GM12878 (cell line): ENCODE data around the gene DDX19B. TPM values are rescaled to one million over a fixed set of nuclear protein-coding genes. Genes with fewer than 3 reads are reported as not detected.

Source experiments
- ATAC-seq: fragments of 200-7000 bp; cut with Tn5 transposase; 3 replicates; pipeline ENCODE4 v1.9.1; 2020; ENCODE audit warnings: mild to moderate bottlenecking, moderate library complexity
- BruUV-seq: library from RNA; stranded (reverse); fragments of 400-500 nt; replicated peaks from 2 replicates; lab custom pipeline; 2021; lab: Mats Ljungman, UMichigan
- CTCF ChIA-PET: fragments of 300-600 bp; sonication (Branson Sonifier 250); formaldehyde crosslinking; extraction: SDS; loops from one replicate; lab custom pipeline; 2021; ENCODE audit warnings: inconsistent platforms; lab: Yijun Ruan, JAX
- POLR2A ChIA-PET: fragments of 350-600 bp; formaldehyde crosslinking; extraction: SDS; loops from one replicate; lab custom pipeline; 2021; ENCODE audit warnings: inconsistent platforms; lab: Charles Lee
- RAD21 ChIA-PET: fragments of 300-600 bp; sonication (Branson Sonifier 250); formaldehyde crosslinking; loops from one replicate; lab custom pipeline; 2023; ENCODE audit warnings: antibody characterized with exemption; ENCODE audit not compliant: unreplicated experiment; lab: Charles Lee
- SMC1A ChIA-PET: fragments of 300-600 bp; sonication (Branson Sonifier 250); formaldehyde crosslinking; loops from one replicate; lab custom pipeline; 2023; ENCODE audit not compliant: unreplicated experiment, uncharacterized antibody; lab: Charles Lee
- DNase-seq: peaks from one replicate; pipeline ENCODE4 v3.0.0-alpha.2; 2011; ENCODE audit warnings: low read depth, low spot score
- FAIRE-seq: peaks from 3 replicates; lab custom pipeline; 2011; peaks lifted over from hg19 to GRCh38; lab: Jason Lieb, UNC
- H2AFZ ChIP-seq: 2 replicates; pipeline ENCODE4 v1.6.0; 2011; ENCODE audit warnings: low read depth, low read length, control low read depth; ENCODE audit not compliant: control insufficient read depth
- H3K27ac ChIP-seq: 2 replicates; pipeline ENCODE4 v1.5.1; 2011; ENCODE audit warnings: control low read depth; ENCODE audit not compliant: control insufficient read depth, insufficient read depth
- H3K27me3 ChIP-seq, 2 experiments: replicated peaks in 1 of 2; 2 replicates each; pipeline versions ENCODE4 v1.6.0 to v1.6.1; 2011; ENCODE audit warnings: low read length in 1 of 2; ENCODE audit not compliant: control insufficient read depth in 2 of 2, insufficient read depth in 2 of 2
- H3K36me3 ChIP-seq, 2 experiments: 2 replicates each; pipeline ENCODE4 v1.5.1; 2011; ENCODE audit warnings: low read length in 1 of 2; ENCODE audit not compliant: control insufficient read depth in 2 of 2, insufficient read depth in 2 of 2
- H3K4me1 ChIP-seq: 2 replicates; pipeline ENCODE4 v1.6.1; 2011; ENCODE audit warnings: mild to moderate bottlenecking, low read length, moderate library complexity, mixed read lengths; ENCODE audit not compliant: control insufficient read depth, insufficient read depth
- H3K4me2 ChIP-seq: 2 replicates; pipeline ENCODE4 v1.6.0; 2011; ENCODE audit warnings: control low read depth; ENCODE audit not compliant: control insufficient read depth, insufficient read depth
- H3K4me3 ChIP-seq: fragments of 200-600 bp; sonication (generic); 2 replicates; pipeline ENCODE4 v1.5.1; 2016
- H3K79me2 ChIP-seq: 2 replicates; pipeline ENCODE4 v1.6.0; 2011; ENCODE audit warnings: low read length; ENCODE audit not compliant: control insufficient read depth, insufficient read depth
- H3K9ac ChIP-seq: 2 replicates; pipeline ENCODE4 v1.8.0; 2011; ENCODE audit warnings: low read length, control low read depth, mixed read lengths; ENCODE audit not compliant: control insufficient read depth, insufficient read depth
- H3K9me3 ChIP-seq: replicated peaks from 3 replicates; pipeline ENCODE4 v1.5.1; 2011; ENCODE audit warnings: mild to moderate bottlenecking, low read length; ENCODE audit not compliant: control insufficient read depth, insufficient read depth
- H4K20me1 ChIP-seq: 2 replicates; pipeline ENCODE4 v1.6.0; 2011; ENCODE audit not compliant: control insufficient read depth, insufficient read depth
- BCL11A ChIP-seq: IDR thresholded peaks from 2 replicates; pipeline ENCODE4 v1.6.1; 2011; ENCODE audit warnings: low read depth, low read length
- BMI1 ChIP-seq: fragments of 450-650 bp; IDR thresholded peaks from 2 replicates; pipeline ENCODE4 v1.6.1; 2016; ENCODE audit warnings: mild to moderate bottlenecking, moderate library complexity, borderline replicate concordance
- CEBPB ChIP-seq, 2 experiments: fragments of 150-350 bp in 1 of 2; IDR thresholded peaks; 2 replicates each; pipeline ENCODE4 v1.6.1; 2012 to 2014; ENCODE audit warnings: low read depth in 2 of 2, low read length in 2 of 2, borderline replicate concordance in 1 of 2, inconsistent platforms in 1 of 2
- CHD2 ChIP-seq: IDR thresholded peaks from 2 replicates; pipeline ENCODE4 v1.6.1; 2011; ENCODE audit warnings: low read depth, low read length, improper control_type of control experiment, borderline replicate concordance
- HCFC1 ChIP-seq: fragments of 150-350 bp; IDR thresholded peaks from 2 replicates; pipeline ENCODE4 v1.6.1; 2014; ENCODE audit warnings: low read length
- IKZF2 ChIP-seq, 2 experiments: fragments of 450-650 bp; IDR thresholded peaks; 2 replicates each; pipeline ENCODE4 v1.6.1; 2017; ENCODE audit warnings: mild to moderate bottlenecking in 2 of 2, moderate library complexity in 2 of 2
- PML ChIP-seq: IDR thresholded peaks from 2 replicates; pipeline ENCODE4 v1.6.1; 2012; ENCODE audit warnings: low read length, inconsistent platforms
- POLR2AphosphoS5 ChIP-seq: IDR thresholded peaks from 2 replicates; pipeline ENCODE4 v1.6.1; 2011; ENCODE audit warnings: mild to moderate bottlenecking, low read length, inconsistent platforms
- SMARCA5 ChIP-seq: fragments of 450-650 bp; IDR thresholded peaks from 2 replicates; pipeline ENCODE4 v1.6.1; 2017; ENCODE audit warnings: mild to moderate bottlenecking
- SMC3 ChIP-seq: IDR thresholded peaks from 2 replicates; pipeline ENCODE4 v1.6.1; 2011; ENCODE audit warnings: low read length, improper control_type of control experiment, borderline replicate concordance
- WGBS: methylation state at CpG from one replicate; pipeline ENCODE4 v1.1.6; 2016; ENCODE audit warnings: low lambda C conversion rate; ENCODE audit not compliant: insufficient replicate concordance, insufficient coverage; ENCODE audit errors: missing lambda C conversion rate; 5-methylcytosine and 5-hydroxymethylcytosine counted together
- in situ Hi-C: fragments of 300-500 bp; cut with MboI; formaldehyde crosslinking; loops from 9 replicates; pipeline ENCODE4 v1.14.3; 2018; ENCODE audit warnings: mixed read lengths
- intact Hi-C: fragments of 100-400 bp; cut with micrococcal nuclease; formaldehyde crosslinking; loops from one replicate; pipeline ENCODE4 v1.14.2; 2022; ENCODE audit not compliant: unreplicated experiment
- polyA plus RNA-seq, 11 experiments: library from polyadenylated mRNA; depleted of rRNA in 4 of 11; unstranded in 6 of 11; stranded (reverse) in 5 of 11; fragments of >200 nt; fragmentation: Nextera tagmentation in 4 of 11; fragmentation: Illumina TruSeq in 1 of 11; extraction: Ambion mirVana in 4 of 11; extraction: Trizol in 1 of 11; gene quantifications; 1 replicate in 1 of 11; 2 replicates in 10 of 11; pipeline versions ENCODE4 v1.2.1 to v1.2.3, GENCODE V29; 2011 to 2016; ENCODE audit warnings: inconsistent platforms in 2 of 11, missing spikeins in 2 of 11, low read depth in 1 of 11
- total RNA-seq, 4 experiments: library from RNA; depleted of rRNA in 3 of 4; stranded (reverse); fragments of >200 nt in 3 of 4; fragmentation: Illumina TruSeq in 1 of 4; extraction: Trizol in 1 of 4; gene quantifications; 2 replicates each; pipeline versions ENCODE4 v1.2.1 to v1.2.3, GENCODE V29; 2013 to 2021
- TF ChIP-seq, protein P1 (sequence below): fragments of 150-350 bp; IDR thresholded peaks from 2 replicates; pipeline ENCODE4 v1.6.1; 2016; ENCODE audit warnings: low read depth, low read length
- TF ChIP-seq, protein P2 (sequence below): IDR thresholded peaks from 2 replicates; pipeline ENCODE4 v1.6.1; 2011; ENCODE audit warnings: borderline replicate concordance, low read depth, mild to moderate bottlenecking, moderate library complexity, mixed read lengths, low read length; ENCODE audit not compliant: insufficient read depth; ENCODE audit errors: extremely low read length
- TF ChIP-seq, protein P3 (sequence below): fragments of 450-650 bp; IDR thresholded peaks from 2 replicates; pipeline ENCODE4 v1.6.1; 2016; ENCODE audit warnings: mild to moderate bottlenecking
- TF ChIP-seq, protein P4 (sequence below): IDR thresholded peaks from 2 replicates; pipeline ENCODE4 v1.6.1; 2012; ENCODE audit warnings: low read length, inconsistent platforms

DDX19B gene
- total and polyA plus RNA-seq, 10 of the 15 experiments (the other 5 are each of a cell fraction or from before 2014, with no cell fraction given): 14.1 to 69.1 (median 42.5) TPM

DNA sequence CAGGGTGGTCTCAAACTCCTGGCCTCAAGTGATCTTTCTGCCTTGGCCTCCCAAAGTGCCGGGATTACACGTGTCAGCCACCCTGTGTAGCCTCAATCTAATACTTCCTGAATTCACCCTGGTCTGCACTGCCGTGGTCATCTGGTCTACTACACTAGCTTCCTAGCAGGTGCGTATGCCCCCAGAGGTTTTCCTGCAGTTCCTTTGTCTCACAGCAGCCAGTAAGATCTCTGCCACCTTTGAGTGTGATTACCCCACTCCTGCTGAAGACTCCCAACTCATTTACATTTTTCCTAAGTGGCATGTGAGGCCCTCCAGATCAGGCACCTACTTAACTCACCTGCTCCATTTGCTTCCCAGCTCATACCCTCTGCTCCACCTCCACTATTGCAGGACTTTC lies 42.6 kb downstream of the DDX19B start:
- BruUV-seq: no TSS peak
- intact Hi-C loops (no loop called here), in situ Hi-C loops (no loop called here)
- POLR2A ChIA-PET: no interaction called here
- no peak overlapping the region for H3K27ac ChIP-seq
- TF ChIP-seq, protein P1, sequence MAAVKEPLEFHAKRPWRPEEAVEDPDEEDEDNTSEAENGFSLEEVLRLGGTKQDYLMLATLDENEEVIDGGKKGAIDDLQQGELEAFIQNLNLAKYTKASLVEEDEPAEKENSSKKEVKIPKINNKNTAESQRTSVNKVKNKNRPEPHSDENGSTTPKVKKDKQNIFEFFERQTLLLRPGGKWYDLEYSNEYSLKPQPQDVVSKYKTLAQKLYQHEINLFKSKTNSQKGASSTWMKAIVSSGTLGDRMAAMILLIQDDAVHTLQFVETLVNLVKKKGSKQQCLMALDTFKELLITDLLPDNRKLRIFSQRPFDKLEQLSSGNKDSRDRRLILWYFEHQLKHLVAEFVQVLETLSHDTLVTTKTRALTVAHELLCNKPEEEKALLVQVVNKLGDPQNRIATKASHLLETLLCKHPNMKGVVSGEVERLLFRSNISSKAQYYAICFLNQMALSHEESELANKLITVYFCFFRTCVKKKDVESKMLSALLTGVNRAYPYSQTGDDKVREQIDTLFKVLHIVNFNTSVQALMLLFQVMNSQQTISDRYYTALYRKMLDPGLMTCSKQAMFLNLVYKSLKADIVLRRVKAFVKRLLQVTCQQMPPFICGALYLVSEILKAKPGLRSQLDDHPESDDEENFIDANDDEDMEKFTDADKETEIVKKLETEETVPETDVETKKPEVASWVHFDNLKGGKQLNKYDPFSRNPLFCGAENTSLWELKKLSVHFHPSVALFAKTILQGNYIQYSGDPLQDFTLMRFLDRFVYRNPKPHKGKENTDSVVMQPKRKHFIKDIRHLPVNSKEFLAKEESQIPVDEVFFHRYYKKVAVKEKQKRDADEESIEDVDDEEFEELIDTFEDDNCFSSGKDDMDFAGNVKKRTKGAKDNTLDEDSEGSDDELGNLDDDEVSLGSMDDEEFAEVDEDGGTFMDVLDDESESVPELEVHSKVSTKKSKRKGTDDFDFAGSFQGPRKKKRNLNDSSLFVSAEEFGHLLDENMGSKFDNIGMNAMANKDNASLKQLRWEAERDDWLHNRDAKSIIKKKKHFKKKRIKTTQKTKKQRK: no peak
- TF ChIP-seq CHD2 (no peak), CEBPB (IDR thresholded peaks at IDR 0.05; ENCODE audit: borderline replicate concordance in 1 of 2, low read depth in 2 of 2, low read length in 2 of 2) (no peak), HCFC1 (no peak), IKZF2 (IDR thresholded peaks at IDR 0.05) (no peak), BCL11A (no peak), SMC3 (no peak), PML (no peak), SMARCA5 (no peak), BMI1 (no peak), POLR2AphosphoS5 (no peak)
- TF ChIP-seq, protein P2, sequence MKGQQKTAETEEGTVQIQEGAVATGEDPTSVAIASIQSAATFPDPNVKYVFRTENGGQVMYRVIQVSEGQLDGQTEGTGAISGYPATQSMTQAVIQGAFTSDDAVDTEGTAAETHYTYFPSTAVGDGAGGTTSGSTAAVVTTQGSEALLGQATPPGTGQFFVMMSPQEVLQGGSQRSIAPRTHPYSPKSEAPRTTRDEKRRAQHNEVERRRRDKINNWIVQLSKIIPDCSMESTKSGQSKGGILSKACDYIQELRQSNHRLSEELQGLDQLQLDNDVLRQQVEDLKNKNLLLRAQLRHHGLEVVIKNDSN: no peak
- TF ChIP-seq, protein P3, sequence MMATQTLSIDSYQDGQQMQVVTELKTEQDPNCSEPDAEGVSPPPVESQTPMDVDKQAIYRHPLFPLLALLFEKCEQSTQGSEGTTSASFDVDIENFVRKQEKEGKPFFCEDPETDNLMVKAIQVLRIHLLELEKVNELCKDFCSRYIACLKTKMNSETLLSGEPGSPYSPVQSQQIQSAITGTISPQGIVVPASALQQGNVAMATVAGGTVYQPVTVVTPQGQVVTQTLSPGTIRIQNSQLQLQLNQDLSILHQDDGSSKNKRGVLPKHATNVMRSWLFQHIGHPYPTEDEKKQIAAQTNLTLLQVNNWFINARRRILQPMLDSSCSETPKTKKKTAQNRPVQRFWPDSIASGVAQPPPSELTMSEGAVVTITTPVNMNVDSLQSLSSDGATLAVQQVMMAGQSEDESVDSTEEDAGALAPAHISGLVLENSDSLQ: no peak
- TF ChIP-seq, protein P4, sequence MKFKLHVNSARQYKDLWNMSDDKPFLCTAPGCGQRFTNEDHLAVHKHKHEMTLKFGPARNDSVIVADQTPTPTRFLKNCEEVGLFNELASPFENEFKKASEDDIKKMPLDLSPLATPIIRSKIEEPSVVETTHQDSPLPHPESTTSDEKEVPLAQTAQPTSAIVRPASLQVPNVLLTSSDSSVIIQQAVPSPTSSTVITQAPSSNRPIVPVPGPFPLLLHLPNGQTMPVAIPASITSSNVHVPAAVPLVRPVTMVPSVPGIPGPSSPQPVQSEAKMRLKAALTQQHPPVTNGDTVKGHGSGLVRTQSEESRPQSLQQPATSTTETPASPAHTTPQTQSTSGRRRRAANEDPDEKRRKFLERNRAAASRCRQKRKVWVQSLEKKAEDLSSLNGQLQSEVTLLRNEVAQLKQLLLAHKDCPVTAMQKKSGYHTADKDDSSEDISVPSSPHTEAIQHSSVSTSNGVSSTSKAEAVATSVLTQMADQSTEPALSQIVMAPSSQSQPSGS: no peak
- no peaks in the 10 kb centered on the region for H3K9me3 ChIP-seq
- WGBS: 69% methylated on average over 4 of the region's 4 CpGs
- SMC1A ChIA-PET: no interaction called here
- no peak overlapping the region for H2AFZ ChIP-seq
- peaks cover 9% of the 10 kb centered on the region for H3K79me2 ChIP-seq
- DNase-seq (no peak), FAIRE-seq (no peak), ATAC-seq (no peak)
- no peak overlapping the region for H3K4me3 ChIP-seq
- H3K36me3 ChIP-seq: no peaks in the 10 kb centered on the region; a peak in 1 of 4 replicates
- H4K20me1 ChIP-seq: no peaks in the 10 kb centered on the region
- CTCF ChIA-PET: no interaction called here
- peaks cover 4% of the 10 kb centered on the region; the same call in 1 of the 2 replicates for H3K4me1 ChIP-seq
- no peak overlapping the region for H3K9ac ChIP-seq
- no peaks in the 10 kb centered on the region for H3K27me3 ChIP-seq
- RAD21 ChIA-PET: no interaction called here
- no peak overlapping the region for H3K4me2 ChIP-seq
